Left lung (tissue), 10 donors: Measurements from ENCODE around the gene DTNBP1. TPM values are rescaled to one million over a fixed set of nuclear protein-coding genes. Genes with fewer than 3 reads are reported as not detected.

Source experiments
- ATAC-seq: fragments of 200-7000 bp; cut with Tn5 transposase; one replicate; pipeline ENCODE4 v1.9.1; 2020; ENCODE audit warnings: moderate library complexity
- DNase-seq, 4 donors: peaks; one replicate each; pipeline ENCODE4 v3.0.0-alpha.2; 2013 to 2020
- H3K27ac ChIP-seq, 2 donors: fragments of 200-600 bp; sonication (generic) in 1 of 2; one replicate each; pipeline versions ENCODE4 v1.5.0 to v1.8.0; 2020 to 2021
- H3K27me3 ChIP-seq, 2 donors: fragments of 200-600 bp; sonication (generic) in 1 of 2; one replicate each; pipeline versions ENCODE4 v1.5.0 to v1.8.0; 2020 to 2021
- H3K36me3 ChIP-seq, 2 donors: fragments of 200-600 bp; sonication (generic) in 1 of 2; one replicate each; pipeline versions ENCODE4 v1.5.0 to v1.8.0; 2020 to 2021
- H3K4me1 ChIP-seq, 2 donors: fragments of 200-600 bp; one replicate each; pipeline ENCODE4 v1.8.0; 2021
- H3K4me3 ChIP-seq, 2 donors: fragments of 200-600 bp; sonication (generic) in 1 of 2; one replicate each; pipeline versions ENCODE4 v1.5.0 to v1.8.0; 2020 to 2021; ENCODE audit warnings: mild to moderate bottlenecking in 1 of 2
- H3K9me3 ChIP-seq, 2 donors: fragments of 200-600 bp; sonication (generic) in 1 of 2; one replicate each; pipeline versions ENCODE4 v1.5.0 to v1.8.0; 2020 to 2021
- CTCF ChIP-seq, 2 donors: fragments of 200-600 bp; sonication (generic) in 1 of 2; IDR thresholded peaks; one replicate each; pipeline versions ENCODE4 v1.5.0 to v1.8.0; 2021; ENCODE audit warnings: antibody characterized with exemption in 2 of 2
- intact Hi-C, 2 donors: fragments of 100-400 bp; cut with DNase I; formaldehyde crosslinking; loops; one replicate each; pipeline versions ENCODE4 v1.11.2 to v1.14.2; 2022
- polyA plus RNA-seq, 6 donors: library from polyadenylated mRNA; unstranded; fragments of 120-200 nt; gene quantifications; one replicate each; pipeline ENCODE4 v1.2.1, GENCODE V29; 2013; ENCODE audit not compliant: insufficient read length in 6 of 6
- total RNA-seq, 2 donors: library from RNA; stranded (reverse); fragmentation: NEBNext Ultra II Directional; extraction: Animal tissue kit (Norgen Biotek cat#: 25700); gene quantifications; one replicate each; pipeline ENCODE4 v1.2.1, GENCODE V29; 2021
- donor health status: DM: no; HTN: yes; CAD: no.
- donor health status: DM: no; HTN: no; CAD: no.

DTNBP1 gene
- total and polyA plus RNA-seq, 8 donors, result 15.3 to 18.5 (median 16.2) TPM

- intact Hi-C loops, result no loop called here
These were observed 101.2 kb downstream of the DTNBP1 start for GRCh38 chr6:15561447-15562199.

GRCh38 chr6:15560713-15561112, 102.1 kb downstream of the DTNBP1 start:
- Histone ChIP-seq H3K36me3 (no peaks in the 10 kb centered on the region), H3K27ac (no peak overlapping the region), H3K4me3 (no peak overlapping the region), H3K4me1 (peaks cover 0 to 3% of the 10 kb centered on the region in 2 donors), H3K9me3 (no peaks in the 10 kb centered on the region), H3K27me3 (no peaks in the 10 kb centered on the region)
- no peak for DNase-seq
- TF ChIP-seq CTCF (IDR thresholded peaks at IDR 0.05), result no peak
- intact Hi-C loops, result no loop called here
- ATAC-seq, result no peak

More at GRCh38 chr6:15561447-15562199, 101.2 kb downstream of the DTNBP1 start:
- no peak for TF ChIP-seq CTCF (IDR thresholded peaks at IDR 0.05)
- H3K27ac ChIP-seq, result no peak overlapping the region
- no peak overlapping the region for H3K4me3 ChIP-seq
- H3K36me3 ChIP-seq, result no peaks in the 10 kb centered on the region
- H3K27me3 ChIP-seq, result no peaks in the 10 kb centered on the region
- no peak for DNase-seq
- H3K4me1 ChIP-seq, result no peaks in the 10 kb centered on the region
- H3K9me3 ChIP-seq, result no peaks in the 10 kb centered on the region
- no peak for ATAC-seq

GRCh38 chr6:15557174-15557573, 105.7 kb downstream of the DTNBP1 start:
- TF ChIP-seq CTCF (IDR thresholded peaks at IDR 0.05), result no peak
- DNase-seq (no peak), ATAC-seq (no peak)
- Histone ChIP-seq H3K4me1 (peaks cover 0 to 19% of the 10 kb centered on the region in 2 donors), H3K27me3 (no peaks in the 10 kb centered on the region), H3K27ac (no peak overlapping the region), H3K4me3 (no peak overlapping the region), H3K36me3 (no peaks in the 10 kb centered on the region), H3K9me3 (no peaks in the 10 kb centered on the region)
- intact Hi-C loops, result no loop called here

- H3K27me3 ChIP-seq, result no peaks in the 10 kb centered on the region
- H3K9me3 ChIP-seq, result no peaks in the 10 kb centered on the region
- DNase-seq (no peak), ATAC-seq (no peak)
- H3K27ac ChIP-seq, result no peak overlapping the region
- intact Hi-C loops, result no loop called here
- peaks cover 0 to 21% of the 10 kb centered on the region in 2 donors for H3K4me1 ChIP-seq
- no peak overlapping the region for H3K4me3 ChIP-seq
- no peaks in the 10 kb centered on the region for H3K36me3 ChIP-seq
- TF ChIP-seq CTCF (IDR thresholded peaks at IDR 0.05), result no peak
These were observed 106.1 kb downstream of the DTNBP1 start for GRCh38 chr6:15556711-15557110.

- Histone ChIP-seq H3K27me3 (no peaks in the 10 kb centered on the region), H3K4me1 (peaks cover 0 to 34% of the 10 kb centered on the region in 2 donors), H3K4me3 (no peak overlapping the region), H3K27ac (peak overlapping the region in 1 of 2 donors; percentile 23), H3K9me3 (no peaks in the 10 kb centered on the region), H3K36me3 (no peaks in the 10 kb centered on the region)
- DNase-seq, result no peak
- intact Hi-C loops, result no loop called here
- no peak for TF ChIP-seq CTCF (IDR thresholded peaks at IDR 0.05)
- no peak for ATAC-seq
These were observed 107.5 kb downstream of the DTNBP1 start for GRCh38 chr6:15555101-15556038.
